Measurements from ENCODE around the gene DMGDH.

The DMGDH gene

DNA sequence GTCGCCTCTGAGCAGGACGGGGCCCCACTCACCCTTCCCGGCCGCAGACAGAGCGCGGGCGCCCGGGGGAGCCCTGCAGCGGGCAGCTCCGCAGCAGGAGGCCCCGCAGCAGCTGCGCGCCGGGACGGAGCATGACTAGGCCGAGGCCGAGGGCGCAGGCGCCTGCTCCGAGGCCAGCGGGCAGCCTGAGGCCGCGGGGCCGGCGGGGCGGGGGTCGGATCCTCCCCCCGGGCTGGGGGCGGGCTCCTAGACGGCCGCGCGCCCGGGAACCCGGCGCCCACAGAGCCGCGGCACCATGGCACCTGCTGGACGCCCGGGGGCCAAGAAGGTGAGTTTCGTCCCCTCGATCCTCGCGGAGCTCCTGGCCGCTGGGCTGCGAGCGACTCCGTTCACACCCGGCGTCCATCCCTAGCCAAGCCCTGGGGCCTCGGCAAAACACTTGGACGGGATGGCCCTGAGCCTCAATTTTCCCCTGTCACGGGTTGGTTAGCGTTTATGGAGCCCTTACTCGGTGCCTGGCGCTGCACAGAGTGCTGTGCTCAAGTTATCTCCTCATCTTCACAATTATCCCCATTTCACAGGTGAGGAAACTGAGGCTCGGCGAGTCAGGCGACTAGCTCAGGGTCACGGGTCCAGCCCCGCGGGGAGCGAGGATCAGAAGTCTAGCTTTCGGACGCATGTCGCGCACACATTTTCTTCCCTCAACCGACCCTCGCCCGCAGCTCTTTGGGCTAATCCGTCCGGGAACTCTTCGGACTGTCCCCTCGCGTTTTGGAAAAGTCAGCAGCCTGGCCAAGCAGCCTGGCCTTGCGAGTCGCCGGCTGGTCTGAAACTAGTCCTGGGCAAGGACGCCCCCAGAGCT lies at the start of gene DMGDH, which contains the start of gene BHMT2:
Gene DMGDH, minus strand, starts transcription at position 187 of the 862 bp plus-strand sequence. Its CDS starts 54 bp downstream, at position 133.
Gene BHMT2, plus strand, starts transcription at position 280 of the 862 bp plus-strand sequence. Its CDS starts 16 bp downstream, at position 296.
- H3K4me3 ChIP-seq (ENCODE audit: low read depth, low read length) = no peak within 1 kb of the TSS

DNA sequence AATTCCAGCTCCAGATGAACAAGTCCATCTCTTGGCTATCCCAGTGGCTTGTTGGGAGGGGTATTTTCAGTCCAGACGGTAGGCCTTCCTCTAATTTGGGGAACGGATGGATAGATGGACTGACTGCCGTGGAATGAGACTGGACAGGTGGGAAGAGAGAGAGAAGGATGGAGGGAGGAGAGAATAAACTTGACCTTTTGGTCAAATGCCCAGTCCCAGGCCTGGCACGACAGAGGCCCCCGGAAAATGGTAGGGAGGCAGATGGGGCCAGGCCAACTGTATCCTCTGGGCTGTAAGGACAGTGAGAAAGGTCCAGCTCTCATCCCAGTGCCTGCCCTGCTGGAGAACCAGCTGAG lies 43.2 kb upstream of the DMGDH start:
- no peak overlapping the region for H3K4me3 ChIP-seq (ENCODE audit: low read depth, low read length)

DNA sequence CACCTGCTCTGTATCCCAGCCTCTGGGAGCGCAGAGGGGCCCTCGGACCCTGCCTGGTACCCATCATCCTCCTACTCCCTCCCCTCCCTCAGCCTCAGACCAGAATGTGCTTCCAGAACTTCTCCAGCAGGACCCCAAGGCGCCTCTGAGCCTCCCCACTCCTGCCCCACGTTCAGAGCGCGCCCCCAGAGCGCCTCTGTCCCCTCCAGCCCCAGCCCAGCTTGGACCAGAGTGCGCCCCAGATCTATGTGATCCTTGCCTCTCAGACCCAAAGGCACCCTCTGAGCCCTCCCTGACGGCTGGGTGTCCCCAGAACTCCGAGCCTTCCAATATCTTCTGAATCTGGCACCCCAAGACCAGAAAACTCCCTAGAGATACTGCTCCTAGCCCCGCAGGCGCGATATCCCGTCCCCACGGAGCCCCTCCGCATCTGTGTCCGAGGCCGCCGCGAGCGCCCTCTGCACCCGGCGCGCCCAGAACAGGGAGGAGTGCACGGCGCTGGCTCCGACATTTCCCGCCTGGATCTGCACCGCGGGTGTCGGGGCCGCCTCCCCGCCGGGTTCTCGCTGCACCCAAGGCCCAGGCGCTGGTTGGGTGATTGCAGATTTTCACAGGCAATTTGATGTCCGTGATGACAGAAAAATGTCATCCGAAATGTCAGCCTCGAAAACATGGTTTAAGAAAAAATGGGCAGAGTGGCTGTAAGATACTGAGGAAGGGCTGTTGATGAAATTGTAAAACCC lies 42.7 kb upstream of the DMGDH start:
- peak overlapping the region; percentile 53 for H3K4me3 ChIP-seq (ENCODE audit: low read depth, low read length)

DNA sequence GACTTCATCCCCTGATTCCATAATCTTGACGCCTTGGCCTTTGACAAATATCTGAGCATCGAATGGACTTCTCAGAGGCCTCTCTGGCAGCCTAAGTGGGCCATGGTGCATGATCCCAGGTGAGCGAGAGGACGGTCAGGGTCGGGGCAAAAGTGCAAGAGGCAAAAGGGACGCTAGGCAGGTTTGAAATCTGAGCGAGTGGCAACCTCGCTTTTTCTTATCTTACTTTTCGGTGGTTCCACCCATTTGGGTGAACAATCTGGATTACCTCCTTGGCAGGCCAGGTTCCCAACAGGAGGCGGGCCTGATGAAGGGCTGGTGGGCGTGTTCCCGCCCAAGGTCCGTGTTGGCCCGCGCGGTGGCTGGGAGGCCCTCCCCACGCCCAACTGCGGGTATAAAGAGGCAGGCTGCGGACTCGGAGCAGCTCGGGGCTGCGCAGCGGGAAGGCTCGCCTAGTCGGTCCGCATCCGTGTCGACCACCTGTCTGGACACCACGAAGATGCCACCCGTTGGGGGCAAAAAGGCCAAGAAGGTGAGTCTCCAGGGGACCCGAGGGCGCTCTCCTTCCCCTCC lies 42.0 kb upstream of the DMGDH start, which contains the start of gene BHMT:
Gene BHMT, plus strand, starts transcription at position 423 of the 573 bp plus-strand sequence. Its CDS starts 77 bp downstream, at position 500.
- H3K4me3 ChIP-seq (ENCODE audit: low read depth, low read length) = peak within 1 kb of the TSS; percentile 53

DNA sequence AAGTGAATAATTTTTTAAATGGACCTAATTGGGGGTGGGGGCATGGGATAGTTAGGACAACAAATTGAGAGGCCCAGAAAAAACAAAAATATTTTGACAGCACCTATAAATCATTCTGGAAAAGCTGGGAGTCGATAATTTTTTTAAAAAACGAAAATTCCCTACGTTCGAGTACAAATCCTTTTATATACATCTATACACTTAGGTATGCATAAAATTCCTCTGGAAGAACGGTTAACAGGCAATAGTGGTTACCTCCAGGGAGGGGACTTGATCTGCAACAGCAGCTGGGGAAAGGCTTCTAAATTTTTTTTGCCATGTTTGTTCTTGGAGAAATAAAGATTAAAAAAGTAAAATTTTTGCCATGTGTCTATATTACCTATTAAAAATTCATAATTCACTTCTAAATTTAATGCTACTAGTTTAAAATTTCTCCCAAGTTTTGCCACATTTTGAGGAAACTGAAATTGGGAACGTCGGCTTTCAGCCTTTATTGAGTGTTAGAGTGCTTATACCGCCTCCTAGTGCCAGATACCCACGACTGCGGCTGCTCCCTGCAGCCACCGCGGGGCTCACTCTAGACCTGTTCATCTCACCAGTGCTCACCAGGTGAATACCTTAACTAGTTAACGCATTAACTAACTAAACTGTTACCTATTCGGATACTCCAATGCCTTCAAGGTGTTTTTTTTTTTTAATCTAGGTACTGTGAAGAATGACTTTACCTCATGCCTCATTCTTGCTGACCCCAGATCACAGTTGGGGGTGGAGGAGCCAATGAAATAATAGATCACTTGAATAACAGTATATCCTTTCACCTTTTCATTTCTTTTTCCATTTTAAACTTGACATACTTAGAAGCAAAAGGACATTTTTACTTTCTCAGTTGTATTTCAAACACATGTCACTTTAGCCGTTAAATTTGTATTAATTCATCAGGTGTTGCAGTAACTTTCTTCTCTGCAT lies 40.3 kb upstream of the DMGDH start:
- H3K4me3 ChIP-seq (ENCODE audit: low read depth, low read length) = no peak overlapping the region

DNA sequence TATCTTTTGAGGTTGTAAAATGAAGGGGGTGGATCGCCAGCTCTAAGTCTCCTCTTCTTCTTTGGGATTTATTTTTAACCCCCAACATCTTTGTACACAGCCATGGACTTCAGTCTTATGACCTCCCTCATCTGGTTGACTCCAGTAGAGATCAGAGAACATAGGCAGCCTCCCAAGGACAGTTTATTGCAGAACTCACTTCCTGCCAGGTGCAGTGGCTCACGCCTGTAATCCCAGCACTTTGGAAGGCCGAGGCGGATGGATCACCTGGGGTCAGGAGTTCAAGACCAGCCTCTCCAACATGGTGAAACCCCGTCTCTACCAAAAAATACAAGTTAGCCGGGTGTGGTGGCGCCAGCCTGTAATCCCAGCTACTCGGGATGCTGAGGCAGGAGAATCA lies 39.3 kb upstream of the DMGDH start:
- no peak overlapping the region for H3K4me3 ChIP-seq (ENCODE audit: low read depth, low read length)

DNA sequence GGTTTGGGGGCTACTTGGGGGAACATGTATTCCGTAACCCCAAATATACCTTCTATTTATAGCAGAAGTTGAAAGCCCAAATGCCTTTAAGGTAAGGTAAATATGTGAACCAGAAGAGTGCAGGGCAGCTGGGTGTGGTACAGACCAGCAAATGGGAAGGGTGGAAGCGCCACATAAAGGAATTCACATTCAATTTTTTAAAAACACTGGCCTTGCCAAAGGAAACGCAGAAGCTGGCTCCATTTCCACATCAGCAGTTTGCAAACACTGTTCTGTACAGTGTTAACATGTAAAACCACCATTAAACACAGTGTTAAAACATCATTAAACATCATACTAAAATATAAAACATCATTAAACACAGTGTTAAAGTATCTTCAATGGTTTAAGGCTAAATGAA lies 38.6 kb upstream of the DMGDH start:
- H3K4me3 ChIP-seq (ENCODE audit: low read depth, low read length) = no peak overlapping the region

DNA sequence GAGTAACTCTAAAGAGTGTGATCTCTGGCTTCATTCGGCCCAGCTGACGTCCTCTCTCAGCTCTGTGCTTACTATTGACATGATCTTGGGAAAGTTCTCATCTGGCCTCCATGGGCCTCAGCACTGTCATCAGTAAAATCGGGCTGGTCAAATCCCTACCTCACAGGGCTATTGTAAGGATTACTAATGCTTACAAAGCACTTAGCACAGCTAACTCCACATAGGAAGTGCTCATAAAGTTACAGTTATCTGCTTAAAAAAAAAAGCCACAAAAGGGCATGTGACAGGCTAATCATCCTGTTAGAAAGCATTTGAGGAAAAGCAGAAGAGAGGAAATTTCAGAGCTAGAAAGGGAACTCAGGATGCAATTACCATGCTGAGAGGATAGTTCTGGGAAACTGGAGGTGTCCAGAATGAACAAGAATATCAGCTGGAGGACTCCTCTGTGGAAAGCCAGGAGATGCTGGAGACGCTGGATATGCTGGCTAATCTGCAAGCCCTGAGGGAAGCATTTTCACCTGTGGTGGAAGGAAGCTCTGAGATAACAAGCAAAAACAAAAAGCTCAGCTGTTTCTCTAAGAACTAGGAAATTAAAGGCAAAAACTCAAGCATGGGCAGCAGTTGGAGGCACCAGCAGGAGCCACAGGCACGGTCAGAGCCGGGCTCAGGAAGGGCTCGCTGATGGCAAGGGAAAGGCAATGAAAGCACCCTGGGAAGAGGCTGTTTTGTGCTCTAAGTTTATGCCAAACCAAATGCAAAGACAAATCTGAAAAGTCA lies 37.7 kb upstream of the DMGDH start:
- no peak overlapping the region for H3K4me3 ChIP-seq (ENCODE audit: low read depth, low read length)

DNA sequence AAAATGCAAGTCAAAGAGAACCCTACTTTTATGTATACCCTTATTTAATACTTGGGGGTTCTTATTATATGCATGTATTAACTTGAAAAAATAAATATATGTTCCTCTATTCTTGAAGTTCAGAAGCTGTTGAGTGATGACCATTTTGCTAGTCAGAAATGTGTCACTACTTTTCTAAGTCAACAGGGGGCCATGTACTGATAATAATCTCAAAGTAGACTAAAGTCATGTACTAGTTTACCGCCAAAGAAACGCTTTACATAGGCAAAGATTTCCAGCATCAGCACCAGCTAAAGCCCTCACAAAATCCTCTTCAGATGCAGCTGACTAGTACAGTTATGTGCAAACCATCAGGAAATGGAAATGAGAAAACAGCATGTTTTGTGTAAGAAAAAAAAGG lies 36.4 kb upstream of the DMGDH start:
- H3K4me3 ChIP-seq (ENCODE audit: low read depth, low read length) = no peak overlapping the region

DNA sequence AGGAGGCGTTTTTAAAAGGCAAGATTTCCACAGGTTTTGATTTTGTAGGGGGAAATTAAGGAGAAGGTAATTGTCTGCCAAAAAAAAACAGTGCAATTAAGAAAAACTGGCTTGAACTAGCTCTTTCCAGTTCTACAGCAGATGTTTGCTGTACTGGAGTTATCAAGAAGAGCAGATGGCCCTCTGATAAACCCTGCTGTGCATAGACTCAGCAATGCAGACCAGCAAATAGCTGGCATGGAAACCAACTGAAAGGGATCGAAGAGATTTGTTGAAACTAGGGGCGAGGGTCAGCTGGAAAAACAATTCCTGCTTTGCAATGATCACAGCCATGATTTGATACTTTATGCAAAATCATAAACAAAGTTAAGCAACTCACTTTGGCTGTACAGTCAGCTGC lies 24.3 kb upstream of the DMGDH start:
- H3K4me3 ChIP-seq (ENCODE audit: low read depth, low read length) = no peak overlapping the region

DNA sequence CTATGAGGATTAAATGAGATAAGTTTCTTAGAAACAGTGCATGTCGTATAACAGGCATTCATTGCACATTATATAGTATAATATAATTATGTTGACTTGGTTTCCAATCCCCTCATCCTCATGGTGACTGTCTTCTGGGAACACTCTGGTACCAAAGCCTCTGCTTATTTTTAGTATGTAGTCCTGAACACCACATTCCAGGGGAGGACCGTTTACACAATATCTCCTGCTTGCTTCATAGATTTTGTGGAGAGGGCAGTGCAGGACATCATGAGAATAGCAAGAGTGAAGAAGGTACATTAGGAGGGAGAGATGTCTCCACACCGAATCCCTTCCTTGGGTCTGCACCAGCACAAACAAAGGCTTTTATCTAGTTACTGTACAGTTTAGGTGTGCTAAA lies 21.6 kb upstream of the DMGDH start:
- no peak overlapping the region for H3K4me3 ChIP-seq (ENCODE audit: low read depth, low read length)

DNA sequence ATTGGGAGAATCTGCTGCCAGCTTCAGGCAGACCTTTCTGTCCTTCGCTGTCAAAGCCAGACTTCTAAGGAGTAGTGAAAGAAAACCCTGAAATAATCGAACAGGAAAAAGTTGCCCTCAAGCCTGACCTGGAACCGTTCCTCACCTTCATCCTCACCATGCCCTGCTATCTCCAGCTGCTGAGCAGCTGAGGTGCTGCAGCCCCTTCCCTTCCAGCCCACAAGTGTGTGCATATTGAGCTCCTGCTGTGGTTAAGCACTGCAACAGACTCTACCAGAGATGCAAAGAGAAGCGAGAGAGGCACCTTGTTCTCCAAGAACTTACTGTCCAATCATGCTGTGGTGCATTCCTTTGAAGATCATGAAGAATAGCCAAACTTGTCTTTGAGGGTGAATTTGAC lies 19.0 kb upstream of the DMGDH start:
- no peak overlapping the region for H3K4me3 ChIP-seq (ENCODE audit: low read depth, low read length)

DNA sequence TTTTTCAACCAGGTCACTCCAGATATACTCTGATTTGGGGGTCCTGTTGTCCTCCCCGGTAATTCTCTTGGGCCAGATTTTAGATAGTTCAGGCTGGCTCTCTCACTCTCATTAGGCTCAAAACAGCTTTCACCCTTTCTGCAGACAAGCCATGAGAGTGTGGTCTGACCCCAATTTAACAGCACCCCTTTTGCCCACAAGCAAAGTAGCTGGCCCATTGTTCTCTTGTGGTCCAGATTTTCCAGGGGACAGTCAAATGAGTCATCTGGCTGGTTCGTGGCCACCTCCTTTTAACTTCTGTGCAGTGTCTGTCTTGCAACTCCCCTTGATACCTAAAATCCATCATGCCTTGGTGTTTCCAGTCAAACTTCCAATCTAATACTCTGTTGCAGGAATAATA lies 16.6 kb upstream of the DMGDH start:
- H3K4me3 ChIP-seq (ENCODE audit: low read depth, low read length) = no peak overlapping the region

DNA sequence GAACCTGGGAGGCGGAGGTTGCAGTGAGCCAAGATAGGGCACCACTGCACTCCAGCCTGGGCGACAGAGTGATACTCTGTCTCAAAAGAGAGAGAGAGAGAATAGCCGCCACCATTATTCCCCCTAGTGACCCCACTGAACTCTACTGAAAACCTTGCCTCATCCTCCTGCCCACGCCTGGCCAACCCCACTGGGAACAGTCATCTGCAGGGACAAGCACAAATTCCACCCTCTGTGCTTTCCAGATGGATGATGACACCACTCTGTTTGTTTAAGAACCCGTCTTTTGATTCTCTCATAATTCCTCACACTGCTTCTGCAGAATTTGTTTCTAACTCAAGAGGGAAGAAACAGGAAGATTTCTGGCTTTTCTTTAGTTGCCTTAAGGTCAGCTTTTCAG lies 12.3 kb upstream of the DMGDH start:
- H3K4me3 ChIP-seq (ENCODE audit: low read depth, low read length) = no peak overlapping the region

DNA sequence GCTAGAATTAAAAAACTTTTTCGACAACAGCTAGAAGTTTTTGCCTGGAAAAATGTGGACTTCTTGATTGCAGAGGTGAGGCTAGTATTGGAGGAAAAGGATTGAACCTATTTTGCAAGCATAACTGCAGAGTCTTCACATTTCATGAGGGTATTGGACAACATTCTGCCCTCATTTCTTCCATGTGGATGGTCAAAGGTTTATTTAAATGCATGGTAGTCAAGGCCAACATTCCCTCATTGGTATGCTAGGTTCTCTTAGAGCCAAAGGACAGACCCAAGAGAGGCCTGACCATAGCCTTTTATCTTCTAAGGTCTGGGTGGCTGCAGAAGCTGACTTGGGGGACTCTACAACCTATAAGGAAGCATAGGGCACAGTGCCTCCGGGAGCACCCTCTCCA lies 11.3 kb upstream of the DMGDH start:
- no peak overlapping the region for H3K4me3 ChIP-seq (ENCODE audit: low read depth, low read length)

DNA sequence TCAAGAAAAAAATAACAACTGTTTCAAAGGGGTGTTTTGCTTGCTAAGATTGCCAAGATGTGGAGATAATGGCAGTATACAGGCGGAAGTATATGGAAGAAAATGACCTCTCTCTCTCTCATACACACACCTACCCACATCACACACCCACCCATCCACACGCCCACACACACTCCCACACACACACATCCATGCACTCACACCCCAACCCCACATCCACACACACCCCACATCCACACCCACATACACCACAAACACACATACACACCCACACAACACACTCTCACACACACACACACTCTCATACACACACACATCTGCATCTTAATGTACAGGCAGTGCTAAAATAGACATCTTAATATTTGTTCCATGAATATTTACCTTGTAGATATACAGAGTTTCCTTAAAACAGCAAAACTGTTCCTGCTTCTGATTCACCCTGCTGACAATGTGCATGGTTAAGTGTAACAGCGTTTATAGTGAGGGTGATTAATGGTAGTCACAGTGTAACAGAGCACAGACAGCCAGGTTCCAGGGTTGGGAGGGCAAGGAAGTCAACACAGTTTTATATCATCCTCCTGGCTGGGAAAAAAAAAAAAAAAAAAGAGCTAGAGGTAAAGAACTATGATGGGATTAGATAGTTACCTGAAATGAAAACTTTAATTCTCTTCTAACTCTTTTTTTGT lies 8.3 kb upstream of the DMGDH start:
- H3K4me3 ChIP-seq (ENCODE audit: low read depth, low read length) = no peak overlapping the region

DNA sequence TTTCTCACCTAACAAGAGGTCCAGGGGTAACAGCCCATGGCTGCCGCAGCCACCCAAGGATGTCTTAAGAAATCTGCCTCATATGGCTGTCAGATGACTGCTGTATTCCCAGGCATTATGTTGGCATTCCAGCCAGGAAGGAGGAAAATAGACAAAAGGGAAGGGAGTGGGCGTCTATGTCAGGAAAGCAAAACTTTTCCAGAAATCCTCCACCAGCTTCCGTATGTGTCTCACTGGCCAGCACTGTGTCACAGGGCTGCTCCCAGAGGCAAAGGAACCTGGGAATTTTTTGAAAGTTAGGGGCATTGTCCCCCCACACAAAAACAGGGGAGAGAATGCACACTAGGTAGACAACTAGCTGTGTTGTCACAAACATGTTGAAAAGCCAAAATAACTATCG lies 7.3 kb upstream of the DMGDH start:
- H3K4me3 ChIP-seq (ENCODE audit: low read depth, low read length) = no peak overlapping the region

DNA sequence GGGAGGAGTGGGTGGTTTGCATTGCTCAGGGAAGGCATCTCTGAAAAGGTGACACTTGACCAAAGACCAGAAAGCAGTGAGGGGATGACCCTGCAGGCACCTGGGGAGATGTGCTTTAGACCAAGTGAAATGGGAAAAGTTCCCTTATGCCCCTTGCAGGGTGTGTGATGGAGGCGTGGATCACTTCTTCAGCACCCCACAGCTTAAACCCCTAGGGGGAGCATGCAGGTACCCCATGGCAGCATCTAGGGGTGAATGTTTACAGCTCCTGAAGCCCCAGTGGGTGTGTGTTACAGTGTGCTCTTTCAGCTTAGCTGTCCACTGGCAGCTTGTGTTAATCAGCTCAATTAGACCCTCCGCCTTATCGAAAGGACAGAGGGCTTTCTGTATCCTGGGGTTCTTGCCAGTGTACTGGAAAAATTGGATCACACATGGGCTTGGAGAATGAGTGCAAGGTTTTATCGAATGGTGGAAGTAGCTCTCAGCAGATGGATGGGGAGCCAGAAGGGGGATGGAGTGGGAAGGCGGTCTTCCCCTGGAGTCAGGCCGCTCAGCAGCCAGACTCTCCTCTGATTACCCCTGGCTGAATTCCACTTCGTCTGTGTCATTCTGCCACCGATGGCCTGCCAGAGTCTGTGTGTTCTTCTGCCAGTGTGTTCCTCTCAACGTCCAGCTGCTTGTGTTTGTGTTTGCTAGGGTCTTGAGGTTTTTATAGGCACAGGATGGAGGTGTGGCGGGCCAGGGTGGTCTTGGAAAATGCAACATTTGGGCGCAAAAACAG lies 6.4 kb upstream of the DMGDH start:
- no peak overlapping the region for H3K4me3 ChIP-seq (ENCODE audit: low read depth, low read length)

Measured in iPS-11a (cell line).